ENCODE measurements around the gene ATXN7L2. TPM values are rescaled to one million over a fixed set of nuclear protein-coding genes. Genes with fewer than 3 reads are reported as not detected.

ATXN7L2 gene
- total and polyA plus RNA-seq, 2 of the 8 experiments (the other 6 are each of a cell fraction or from before 2014, with no cell fraction given), result 8.1 to 9.3 TPM

DNA sequence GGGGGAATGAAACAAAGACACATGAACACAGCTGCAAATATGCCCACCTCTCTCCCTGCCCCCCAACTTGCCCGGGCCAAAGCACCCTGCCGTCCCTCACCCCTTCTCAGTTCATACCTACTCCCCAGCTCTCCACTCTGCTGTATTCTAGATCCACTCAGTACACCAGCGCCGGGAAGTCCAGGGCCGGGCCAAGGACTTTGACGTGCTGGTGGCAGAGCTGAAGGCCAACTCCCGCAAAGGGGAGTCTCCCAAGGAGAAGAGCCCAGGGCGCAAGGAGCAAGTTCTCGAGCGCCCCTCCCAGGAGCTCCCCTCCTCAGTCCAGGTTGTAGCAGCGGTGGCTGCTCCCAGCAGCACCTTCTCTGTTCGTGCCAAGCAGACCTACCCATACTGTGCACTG, 5.0 kb downstream of the ATXN7L2 start (continued):
- TF ChIP-seq RBBP5 (IDR thresholded peaks at IDR 0.05; ENCODE audit: borderline replicate concordance, low read depth, low read length) (no peak), CHD2 (IDR thresholded peaks at IDR 0.05; ENCODE audit: low read length) (no peak)
